DND-41 (cell line): Measurements from ENCODE around the gene LRRC10.

Experiments
- ATAC-seq: fragments of 200-7000 bp; cut with Tn5 transposase; 3 replicates; pipeline ENCODE4 v1.9.1; 2021; ENCODE audit warnings: low read depth; ENCODE audit not compliant: insufficient read depth
- DNase-seq: peaks from one replicate; pipeline ENCODE4 v3.0.0-alpha.2; 2020
- H2AFZ ChIP-seq: 2 replicates; pipeline ENCODE4 v1.6.0; 2012; ENCODE audit warnings: low read depth, low read length
- H3K27ac ChIP-seq: 2 replicates; pipeline ENCODE4 v1.5.1; 2012; ENCODE audit warnings: low read length, inconsistent platforms
- H3K27me3 ChIP-seq: fragments of 200-600 bp; sonication (generic); 2 replicates; pipeline ENCODE4 v1.6.0; 2012; ENCODE audit warnings: low read length, mild to moderate bottlenecking, inconsistent platforms; ENCODE audit not compliant: insufficient read depth, poor library complexity
- H3K36me3 ChIP-seq: 2 replicates; pipeline ENCODE4 v1.5.1; 2012; ENCODE audit warnings: low read length, inconsistent platforms; ENCODE audit not compliant: insufficient read depth
- H3K4me1 ChIP-seq: 2 replicates; pipeline ENCODE4 v1.5.1; 2012; ENCODE audit warnings: mild to moderate bottlenecking, low read length; ENCODE audit not compliant: insufficient read depth
- H3K4me2 ChIP-seq: 2 replicates; pipeline ENCODE4 v1.6.0; 2012; ENCODE audit warnings: mild to moderate bottlenecking, moderate library complexity, low read length, inconsistent platforms; ENCODE audit not compliant: insufficient read depth
- H3K4me3 ChIP-seq, 2 experiments: fragments of 200-600 bp in 1 of 2; shearing (Covaris generic) in 1 of 2; 2 replicates each; pipeline ENCODE4 v1.5.1; 2012 to 2016; ENCODE audit warnings: inconsistent platforms in 2 of 2, low read length in 2 of 2, mild to moderate bottlenecking in 2 of 2, low read depth in 1 of 2, moderate library complexity in 1 of 2
- H3K79me2 ChIP-seq: 2 replicates; pipeline ENCODE4 v1.6.0; 2012; ENCODE audit warnings: low read length, inconsistent platforms; ENCODE audit not compliant: insufficient read depth
- H3K9ac ChIP-seq: 2 replicates; pipeline ENCODE4 v1.6.0; 2012; ENCODE audit warnings: low read depth, mild to moderate bottlenecking, inconsistent platforms, low read length, moderate library complexity
- H3K9me3 ChIP-seq: 2 replicates; pipeline ENCODE4 v1.5.1; 2012; ENCODE audit warnings: low read length, moderate library complexity, mild to moderate bottlenecking, inconsistent platforms; ENCODE audit not compliant: insufficient read depth, severe bottlenecking
- H4K20me1 ChIP-seq: 2 replicates; pipeline ENCODE4 v1.6.0; 2012; ENCODE audit warnings: low read length; ENCODE audit not compliant: insufficient read depth
- CTCF ChIP-seq: IDR thresholded peaks from 2 replicates; pipeline ENCODE4 v1.5.1; 2012; ENCODE audit warnings: borderline replicate concordance, low read length, moderate library complexity, mild to moderate bottlenecking; ENCODE audit not compliant: poor library complexity, severe bottlenecking; ENCODE audit errors: extremely low read depth
- EZH2 ChIP-seq: IDR thresholded peaks from 3 replicates; pipeline ENCODE4 v1.6.1; 2012; ENCODE audit warnings: borderline replicate concordance, low read depth, mild to moderate bottlenecking, moderate library complexity, low read length, inconsistent platforms; ENCODE audit not compliant: severe bottlenecking

The LRRC10 gene

GRCh38 chr12:69657376-69658137, 46.9 kb upstream of the LRRC10 start:
- DNase-seq (no peak), ATAC-seq (no peak)
- Histone ChIP-seq H3K4me2 (no peak overlapping the region), H3K9ac (no peak overlapping the region), H2AFZ (no peak overlapping the region), H3K27ac (no peak overlapping the region), H4K20me1 (no peaks in the 10 kb centered on the region), H3K36me3 (no peaks in the 10 kb centered on the region), H3K4me3 (no peak overlapping the region), H3K9me3 (no peaks in the 10 kb centered on the region), H3K27me3 (peaks cover 13% of the 10 kb centered on the region), H3K4me1 (no peaks in the 10 kb centered on the region), H3K79me2 (no peaks in the 10 kb centered on the region)
- TF ChIP-seq CTCF (no peak), EZH2 (no peak)

DNA sequence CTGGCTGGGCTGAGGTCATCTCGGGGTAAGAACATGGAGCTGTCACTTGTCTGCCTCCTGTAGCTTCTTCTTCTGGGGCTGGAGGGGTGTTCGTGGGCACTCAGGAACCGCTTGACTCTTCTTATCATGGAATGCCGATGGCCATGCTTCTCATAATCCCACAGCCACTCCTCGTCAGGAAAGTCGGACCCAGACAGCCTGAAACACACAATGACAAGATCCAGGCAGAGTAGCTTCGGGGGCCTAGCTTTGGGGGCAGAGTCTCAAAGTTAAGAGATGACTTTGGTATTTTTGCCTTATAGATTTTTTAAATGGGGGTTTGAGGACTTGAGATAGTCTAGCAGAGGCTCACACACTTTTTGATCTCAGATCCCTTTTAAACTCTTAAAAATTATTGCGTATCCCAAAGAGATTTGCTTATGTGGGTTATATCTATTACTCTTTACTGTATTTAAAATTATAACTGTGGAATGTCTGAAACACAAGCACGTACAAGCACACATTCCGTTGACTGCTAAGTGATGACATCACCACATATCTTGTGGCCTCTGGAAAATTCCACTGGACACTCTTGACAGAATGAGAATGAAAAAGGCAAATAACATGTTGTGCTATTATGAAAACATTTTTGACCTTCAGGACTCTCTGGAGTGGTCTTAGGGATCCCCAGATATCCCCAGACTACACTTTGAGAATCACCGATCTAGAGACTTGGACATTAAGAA, 45.1 kb upstream of the LRRC10 start:
- no peak for TF ChIP-seq CTCF
- no peak for TF ChIP-seq EZH2
- H3K36me3 ChIP-seq = no peaks in the 10 kb centered on the region
- no peak for DNase-seq
- H3K4me1 ChIP-seq = no peaks in the 10 kb centered on the region
- H3K4me3 ChIP-seq = no peak overlapping the region
- H3K27ac ChIP-seq = no peak overlapping the region
- no peak overlapping the region for H3K4me2 ChIP-seq
- no peaks in the 10 kb centered on the region for H3K9me3 ChIP-seq
- no peaks in the 10 kb centered on the region for H4K20me1 ChIP-seq
- H3K9ac ChIP-seq = no peak overlapping the region
- ATAC-seq = no peak
- H2AFZ ChIP-seq = no peak overlapping the region
- H3K79me2 ChIP-seq = no peaks in the 10 kb centered on the region
- H3K27me3 ChIP-seq = peaks cover 15% of the 10 kb centered on the region

DNA sequence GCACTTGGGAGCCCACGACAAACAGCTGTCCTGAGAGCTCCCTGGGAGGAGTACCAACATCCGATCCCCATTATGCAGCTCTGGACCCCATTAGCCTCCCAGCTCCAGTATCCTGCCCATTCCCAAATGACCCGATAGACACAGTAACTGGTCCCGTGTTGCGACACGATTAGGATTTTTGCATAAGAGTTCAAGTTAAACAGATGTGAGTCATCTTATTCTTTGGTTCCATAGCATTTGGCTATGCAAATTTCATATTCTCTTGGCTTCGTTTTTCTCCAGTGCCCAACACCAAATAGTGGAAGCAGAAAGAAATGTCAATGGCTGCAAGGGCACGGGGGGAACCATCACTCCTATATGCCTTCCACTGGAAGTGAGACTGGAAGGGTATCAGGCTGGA, 43.0 kb upstream of the LRRC10 start:
- no peak overlapping the region for H3K4me2 ChIP-seq
- DNase-seq = no peak
- ATAC-seq = no peak

More for the DNA sequence above, 43.0 kb upstream of the LRRC10 start:
- no peaks in the 10 kb centered on the region for H4K20me1 ChIP-seq
- peaks cover 19% of the 10 kb centered on the region for H3K27me3 ChIP-seq
- no peak for TF ChIP-seq EZH2
- TF ChIP-seq CTCF = no peak
- no peaks in the 10 kb centered on the region for H3K36me3 ChIP-seq
- no peak overlapping the region for H3K27ac ChIP-seq
- H3K4me1 ChIP-seq = no peaks in the 10 kb centered on the region
- H3K9me3 ChIP-seq = no peaks in the 10 kb centered on the region
- no peak overlapping the region for H2AFZ ChIP-seq
- H3K4me3 ChIP-seq = no peak overlapping the region
- H3K79me2 ChIP-seq = no peaks in the 10 kb centered on the region
- no peak overlapping the region for H3K9ac ChIP-seq
